Muscle layer of colon (tissue), 2 donors: Measurements from ENCODE around the gene CST7.
"Not testable (repeated sequence)": the region's sequence is repeated elsewhere in the genome, so short reads cannot be mapped to it uniquely, and the experiment has no call there.

Experiments
- H3K27ac ChIP-seq: one replicate; pipeline ENCODE4 v1.7.0; 2013; ENCODE audit warnings: low read depth, mild to moderate bottlenecking, low read length, moderate library complexity
- H3K27me3 ChIP-seq, 2 donors: one replicate each; pipeline ENCODE4 v1.7.0; 2013; ENCODE audit warnings: low read length in 2 of 2, mild to moderate bottlenecking in 2 of 2; ENCODE audit not compliant: insufficient read depth in 2 of 2, control insufficient read depth in 1 of 2
- H3K36me3 ChIP-seq: one replicate; pipeline ENCODE4 v1.7.0; 2013; ENCODE audit warnings: mild to moderate bottlenecking, low read length; ENCODE audit not compliant: insufficient read depth
- H3K4me1 ChIP-seq: one replicate; pipeline ENCODE4 v1.7.0; 2013; ENCODE audit warnings: mild to moderate bottlenecking, low read length; ENCODE audit not compliant: insufficient read depth
- H3K4me3 ChIP-seq, 2 donors: one replicate each; pipeline ENCODE4 v1.7.0; 2013; ENCODE audit warnings: low read length in 2 of 2, low read depth in 1 of 2, mild to moderate bottlenecking in 1 of 2, moderate library complexity in 1 of 2
- H3K9ac ChIP-seq: one replicate; pipeline ENCODE4 v1.7.0; 2013; ENCODE audit warnings: low read length
- H3K9me3 ChIP-seq: one replicate; pipeline ENCODE4 v1.7.0; 2013; ENCODE audit warnings: mild to moderate bottlenecking, low read length
- donor health status: abdominal sarcoma.
- donor health status: Adenocarcinoma of cecum.

CST7 gene

GRCh38 chr20:24915440-24915839 is 33.6 kb upstream of the CST7 start:
- Histone ChIP-seq H3K4me1 (peaks cover 5% of the 10 kb centered on the region), H3K36me3 (no peaks in the 10 kb centered on the region), H3K9ac (no peak overlapping the region), H3K9me3 (no peaks in the 10 kb centered on the region), H3K27ac (no peak overlapping the region), H3K27me3 (no peaks in the 10 kb centered on the region), H3K4me3 (no peak overlapping the region)

- H3K9ac ChIP-seq = no peak overlapping the region
- no peaks in the 10 kb centered on the region for H3K36me3 ChIP-seq
- H3K4me3 ChIP-seq = no peak overlapping the region
- H3K27me3 ChIP-seq = no peaks in the 10 kb centered on the region
- no peak overlapping the region for H3K27ac ChIP-seq
- no peaks in the 10 kb centered on the region for H3K9me3 ChIP-seq
- H3K4me1 ChIP-seq = peaks cover 5% of the 10 kb centered on the region
These were observed 33.2 kb upstream of the CST7 start for GRCh38 chr20:24915892-24916291.

- H3K4me3 ChIP-seq = no peak overlapping the region
- H3K27me3 ChIP-seq = no peaks in the 10 kb centered on the region
- H3K36me3 ChIP-seq = no peaks in the 10 kb centered on the region
- no peaks in the 10 kb centered on the region for H3K9me3 ChIP-seq
- H3K9ac ChIP-seq = no peak overlapping the region
- H3K27ac ChIP-seq = no peak overlapping the region
- peaks cover 5% of the 10 kb centered on the region for H3K4me1 ChIP-seq
These were observed 32.7 kb upstream of the CST7 start for GRCh38 chr20:24916412-24916811.

GRCh38 chr20:24917056-24917455 is 32.0 kb upstream of the CST7 start:
- H3K36me3 ChIP-seq = no peaks in the 10 kb centered on the region
- H3K9me3 ChIP-seq = no peaks in the 10 kb centered on the region
- H3K9ac ChIP-seq = no peak overlapping the region
- no peak overlapping the region for H3K27ac ChIP-seq
- no peak overlapping the region for H3K4me3 ChIP-seq
- peaks cover 5% of the 10 kb centered on the region for H3K4me1 ChIP-seq
- H3K27me3 ChIP-seq = no peaks in the 10 kb centered on the region

- Histone ChIP-seq H3K9ac (no peak overlapping the region), H3K4me1 (peaks cover 5% of the 10 kb centered on the region), H3K27me3 (no peaks in the 10 kb centered on the region), H3K9me3 (no peaks in the 10 kb centered on the region), H3K36me3 (no peaks in the 10 kb centered on the region), H3K27ac (no peak overlapping the region), H3K4me3 (no peak overlapping the region)
These were observed 31.1 kb upstream of the CST7 start for GRCh38 chr20:24917797-24918578.

GRCh38 chr20:24918579-24919566 is 30.2 kb upstream of the CST7 start:
- Histone ChIP-seq H3K9me3 (no peaks in the 10 kb centered on the region), H3K9ac (no peak overlapping the region), H3K27ac (no peak overlapping the region), H3K36me3 (no peaks in the 10 kb centered on the region), H3K27me3 (no peaks in the 10 kb centered on the region), H3K4me1 (peaks cover 5% of the 10 kb centered on the region), H3K4me3 (no peak overlapping the region)

GRCh38 chr20:24919665-24920064 is 29.4 kb upstream of the CST7 start:
- not testable (repeated sequence) for H3K9ac ChIP-seq, H3K4me1 ChIP-seq, H3K36me3 ChIP-seq, H3K27ac ChIP-seq, H3K4me3 ChIP-seq, H3K27me3 ChIP-seq, H3K9me3 ChIP-seq

- not testable (repeated sequence) for H3K4me1 ChIP-seq, H3K9ac ChIP-seq, H3K9me3 ChIP-seq, H3K36me3 ChIP-seq, H3K27ac ChIP-seq, H3K4me3 ChIP-seq, H3K27me3 ChIP-seq
These were observed 28.4 kb upstream of the CST7 start for GRCh38 chr20:24920706-24921105.

GRCh38 chr20:24929259-24929658 is 19.8 kb upstream of the CST7 start:
- H3K9me3 ChIP-seq, H3K9ac ChIP-seq, H3K27ac ChIP-seq, H3K27me3 ChIP-seq, H3K36me3 ChIP-seq, H3K4me1 ChIP-seq, H3K4me3 ChIP-seq: not testable (repeated sequence)

- not testable (repeated sequence) for H3K36me3 ChIP-seq, H3K4me1 ChIP-seq, H3K9me3 ChIP-seq, H3K4me3 ChIP-seq, H3K27ac ChIP-seq, H3K27me3 ChIP-seq, H3K9ac ChIP-seq
These were observed 19.0 kb upstream of the CST7 start for GRCh38 chr20:24929867-24930723.
